GM19328 (cell line): Measurements from ENCODE around the gene CILP.
"Not testable (repeated sequence)": the region's sequence is repeated elsewhere in the genome, so short reads cannot be mapped to it uniquely, and the experiment has no call there.

Source experiments
- ATAC-seq: cut with Tn5 transposase; IDR thresholded peaks from one replicate; pipeline ENCODE4 v1.9.1; 2021; ENCODE audit warnings: mild to moderate bottlenecking, moderate library complexity; ENCODE audit not compliant: unreplicated experiment

The CILP gene

GRCh38 chr15:65210770-65211481 lies at the start of gene CILP:
Gene CILP (minus strand): TSS chr15:65211473. CDS start chr15:65209755, 1,718 bp downstream.
- ATAC-seq = no peak

- ATAC-seq = no peak
Observed at GRCh38 chr15:65260968-65261367, 49.7 kb upstream of the CILP start.

- ATAC-seq = no peak
Observed at GRCh38 chr15:65259367-65259797, 48.1 kb upstream of the CILP start.

GRCh38 chr15:65258375-65259262 lies 47.3 kb upstream of the CILP start:
- ATAC-seq = no peak

GRCh38 chr15:65255486-65256140 lies 44.3 kb upstream of the CILP start:
- no peak for ATAC-seq

GRCh38 chr15:65254758-65255157 lies 43.5 kb upstream of the CILP start:
- ATAC-seq = no peak

- no peak for ATAC-seq
Observed at GRCh38 chr15:65254356-65254755, 43.1 kb upstream of the CILP start.

- peak; percentile 57 for ATAC-seq
Observed at GRCh38 chr15:65249641-65250040, 38.4 kb upstream of the CILP start.

- no peak for ATAC-seq
Observed at GRCh38 chr15:65248511-65249255, 37.4 kb upstream of the CILP start.

- no peak for ATAC-seq
Observed at GRCh38 chr15:65246939-65247338, 35.7 kb upstream of the CILP start.

GRCh38 chr15:65246026-65246714 lies 34.9 kb upstream of the CILP start:
- ATAC-seq = no peak

- no peak for ATAC-seq
Observed at GRCh38 chr15:65245096-65245856, 34.0 kb upstream of the CILP start.

GRCh38 chr15:65244638-65245037 lies 33.4 kb upstream of the CILP start:
- no peak for ATAC-seq

- not testable (repeated sequence) for ATAC-seq
Observed at GRCh38 chr15:65236443-65236842, 25.2 kb upstream of the CILP start.

- ATAC-seq = no peak
Observed at GRCh38 chr15:65233696-65234095, 22.4 kb upstream of the CILP start.

- ATAC-seq = no peak
Observed at GRCh38 chr15:65232520-65232919, 21.2 kb upstream of the CILP start.

- no peak for ATAC-seq
Observed at GRCh38 chr15:65231306-65231705, 20.0 kb upstream of the CILP start.

- ATAC-seq = not testable (repeated sequence)
Observed at GRCh38 chr15:65226901-65227300, 15.6 kb upstream of the CILP start.

GRCh38 chr15:65226221-65226620 lies 14.9 kb upstream of the CILP start:
- no peak for ATAC-seq
